Upper lobe of left lung (tissue), 6 donors: ENCODE data around the gene TMEM86A. TPM values are rescaled to one million over a fixed set of nuclear protein-coding genes. Genes with fewer than 3 reads are reported as not detected.

Source experiments
- ATAC-seq, 2 donors: fragments of 200-7000 bp; cut with Tn5 transposase; one replicate each; pipeline ENCODE4 v1.9.1; 2022; ENCODE audit warnings: mild to moderate bottlenecking in 2 of 2, moderate library complexity in 2 of 2; ENCODE audit not compliant: low FRiP score in 2 of 2
- DNase-seq, 2 donors: peaks; one replicate each; pipeline ENCODE4 v3.0.0-alpha.2; 2019 to 2020
- H3K27ac ChIP-seq, 4 donors: fragments of 200-600 bp; sonication (generic); one replicate each; pipeline ENCODE4 v1.5.1; 2016 to 2019
- H3K27me3 ChIP-seq, 4 donors: fragments of 200-600 bp; sonication (generic); one replicate each; pipeline ENCODE4 v1.5.1; 2017 to 2019
- H3K36me3 ChIP-seq, 4 donors: fragments of 200-600 bp; sonication (generic); one replicate each; pipeline ENCODE4 v1.5.1; 2016 to 2019
- H3K4me1 ChIP-seq, 4 donors: fragments of 200-600 bp; sonication (generic); one replicate each; pipeline ENCODE4 v1.5.1; 2018 to 2019
- H3K4me3 ChIP-seq, 4 donors: fragments of 200-600 bp; sonication (generic); one replicate each; pipeline ENCODE4 v1.5.1; 2017 to 2019; ENCODE audit warnings: mild to moderate bottlenecking in 2 of 4, moderate library complexity in 1 of 4
- H3K9me3 ChIP-seq, 4 donors: fragments of 200-600 bp; sonication (generic); one replicate each; pipeline ENCODE4 v1.5.1; 2018 to 2019
- CTCF ChIP-seq, 6 experiments: fragments of 450-650 bp in 4 of 6; fragments of 200-600 bp in 2 of 6; sonication (generic) in 2 of 6; IDR thresholded peaks; one replicate each; pipeline ENCODE4 v1.5.1; 2016 to 2019; ENCODE audit warnings: antibody characterized with exemption in 6 of 6
- EP300 ChIP-seq, 4 donors: sonication (generic); formaldehyde crosslinking; IDR thresholded peaks; one replicate each; pipeline ENCODE4 v1.5.1; 2017; ENCODE audit warnings: antibody characterized with exemption in 4 of 4, control low read depth in 2 of 4
- POLR2A ChIP-seq, 4 donors: fragments of 450-650 bp; IDR thresholded peaks; one replicate each; pipeline ENCODE4 v1.5.1; 2016 to 2017; ENCODE audit warnings: antibody characterized with exemption in 4 of 4, mild to moderate bottlenecking in 2 of 4
- POLR2AphosphoS5 ChIP-seq, 2 donors: sonication (generic); formaldehyde crosslinking; IDR thresholded peaks; one replicate each; pipeline ENCODE4 v1.5.1; 2017; ENCODE audit warnings: antibody characterized with exemption in 2 of 2
- WGBS, 2 donors: methylation state at CpG; one replicate each; pipeline ENCODE4 v1.1.5; 2017 to 2018; 5-methylcytosine and 5-hydroxymethylcytosine counted together
- total RNA-seq, 6 donors: library from RNA; depleted of rRNA in 4 of 6; stranded (reverse); fragments of >200 nt in 4 of 6; gene quantifications; one replicate each; pipeline versions ENCODE4 v1.1.0 to v1.2.1, GENCODE V29; 2016 to 2021
- donor health status: DM: no; HTN: no; CAD: no; lungs with moderate emphysema.
- donor health status: DM: no; HTN: yes; CAD: no; lungs with severe emphysema.

TMEM86A gene
- total RNA-seq, 6 donors from 2014 or later, result 4.6 to 18.0 (median 8.5) TPM

GRCh38 chr11:18692941-18693760, 5.4 kb upstream of the TMEM86A start:
- Histone ChIP-seq H3K9me3 (no peaks in the 10 kb centered on the region), H3K4me3 (no peak overlapping the region), H3K27me3 (no peaks in the 10 kb centered on the region), H3K4me1 (peaks cover 0 to 5% (median 2%) of the 10 kb centered on the region in 4 donors), H3K27ac (no peak overlapping the region), H3K36me3 (no peaks in the 10 kb centered on the region)
- ATAC-seq, result no peak
- WGBS, 2 donors, result 65 to 71% methylated on average over 9 of the region's 9 CpGs
- TF ChIP-seq POLR2A (IDR thresholded peaks at IDR 0.05) (no peak), CTCF (IDR thresholded peaks at IDR 0.05) (no peak), EP300 (IDR thresholded peaks at IDR 0.05) (no peak), POLR2AphosphoS5 (IDR thresholded peaks at IDR 0.05) (no peak)
- DNase-seq, result no peak

- Histone ChIP-seq H3K9me3 (no peaks in the 10 kb centered on the region), H3K4me3 (no peak overlapping the region), H3K27me3 (no peaks in the 10 kb centered on the region), H3K27ac (no peak overlapping the region), H3K4me1 (peaks cover 0 to 21% (median 17%) of the 10 kb centered on the region in 4 donors), H3K36me3 (peaks cover 0 to 4% (median 2%) of the 10 kb centered on the region in 4 donors)
- no peak for ATAC-seq
- no peak for DNase-seq
- no peak for TF ChIP-seq CTCF (IDR thresholded peaks at IDR 0.05)
- TF ChIP-seq EP300 (IDR thresholded peaks at IDR 0.05), result no peak
- TF ChIP-seq POLR2AphosphoS5 (IDR thresholded peaks at IDR 0.05), result no peak
- no peak for TF ChIP-seq POLR2A (IDR thresholded peaks at IDR 0.05)
- WGBS, 2 donors, result 88 to 95% methylated on average over 2 of the region's 2 CpGs
Measured at GRCh38 chr11:18696638-18697225, 1.8 kb upstream of the TMEM86A start.

GRCh38 chr11:18697576-18697975, 1.0 kb upstream of the TMEM86A start:
- H3K4me1 ChIP-seq, result peaks cover 0 to 21% (median 17%) of the 10 kb centered on the region in 4 donors
- DNase-seq (no peak), ATAC-seq (peak in 1 of 2 donors; percentile 50)
- no peak for TF ChIP-seq CTCF (IDR thresholded peaks at IDR 0.05)
- no peak for TF ChIP-seq EP300 (IDR thresholded peaks at IDR 0.05)
- H3K27ac ChIP-seq, result peak overlapping the region in 3 of 4 donors; percentile 87 to 94 (median 90)
- no peak overlapping the region for H3K4me3 ChIP-seq
- 88 to 93% methylated on average over 4 of the region's 4 CpGs for WGBS, 2 donors
- H3K36me3 ChIP-seq, result peaks cover 0 to 4% (median 2%) of the 10 kb centered on the region in 4 donors
- no peaks in the 10 kb centered on the region for H3K27me3 ChIP-seq
- H3K9me3 ChIP-seq, result no peaks in the 10 kb centered on the region

- WGBS, 2 donors, result 13 to 14% methylated on average over 9 of the region's 9 CpGs
- no peak for TF ChIP-seq POLR2AphosphoS5 (IDR thresholded peaks at IDR 0.05)
- TF ChIP-seq EP300 (IDR thresholded peaks at IDR 0.05), result no peak
- no peak for TF ChIP-seq CTCF (IDR thresholded peaks at IDR 0.05)
- TF ChIP-seq POLR2A (IDR thresholded peaks at IDR 0.05), result no peak
- DNase-seq, result no peak
- ATAC-seq, result no peak
- H3K4me3 ChIP-seq, result peak overlapping the region; percentile 71 to 99 (median 96)
- peaks cover 0 to 21% (median 17%) of the 10 kb centered on the region in 4 donors for H3K4me1 ChIP-seq
- no peaks in the 10 kb centered on the region for H3K27me3 ChIP-seq
- no peaks in the 10 kb centered on the region for H3K9me3 ChIP-seq
- peak overlapping the region; percentile 80 to 94 (median 88) for H3K27ac ChIP-seq
- peaks cover 0 to 4% (median 2%) of the 10 kb centered on the region in 4 donors for H3K36me3 ChIP-seq
Measured at GRCh38 chr11:18699269-18699596, 654 bp downstream of the TMEM86A start.
